HepG2 (cell line): ENCODE results near the gene IGF2. TPM values are rescaled to one million over a fixed set of nuclear protein-coding genes. Genes with fewer than 3 reads are reported as not detected.
A peak's percentile ranks its signal among the peaks of the same experiment; 100 is the strongest.

Experiments used
- HDAC2 ChIP-seq: sonication (generic); formaldehyde crosslinking; IDR thresholded peaks from 2 replicates; pipeline ENCODE4 v1.4.0; 2020; ENCODE audit warnings: missing genetic modification reagents
- JARID2 ChIP-seq: sonication (generic); formaldehyde crosslinking; IDR thresholded peaks from 2 replicates; pipeline ENCODE4 v1.8.1; 2023; ENCODE audit warnings: missing genetic modification reagents, inconsistent platforms; ENCODE audit not compliant: insufficient replicate concordance
- SUZ12 ChIP-seq: fragments of 150-350 bp; IDR thresholded peaks from 2 replicates; pipeline ENCODE4 v1.6.1; 2014; ENCODE audit warnings: low read depth, low read length
- YEATS2 ChIP-seq: sonication (generic); formaldehyde crosslinking; IDR thresholded peaks from 2 replicates; pipeline ENCODE4 v1.4.0; 2020; ENCODE audit warnings: missing genetic modification reagents, borderline replicate concordance
- ZNF230 ChIP-seq: sonication (generic); formaldehyde crosslinking; IDR thresholded peaks from 2 replicates; pipeline ENCODE4 v1.4.0; 2020; ENCODE audit warnings: mild to moderate bottlenecking, missing genetic modification reagents
- ZNF674 ChIP-seq: sonication (generic); formaldehyde crosslinking; IDR thresholded peaks from 2 replicates; pipeline ENCODE4 v1.5.0; 2020; ENCODE audit warnings: low read depth, mild to moderate bottlenecking, missing genetic modification reagents
- ZNF850 ChIP-seq: sonication (generic); formaldehyde crosslinking; conservative IDR thresholded peaks from 2 replicates; pipeline ENCODE4 v1.9.0; 2021; ENCODE audit warnings: mild to moderate bottlenecking, missing genetic modification reagents
- polyA plus RNA-seq, 8 experiments: library from polyadenylated mRNA; depleted of rRNA in 3 of 8; stranded (reverse) in 7 of 8; unstranded in 1 of 8; fragments of >200 nt; fragmentation: Illumina TruSeq in 4 of 8; extraction: Trizol in 4 of 8; gene quantifications; 2 replicates each; pipeline versions ENCODE4 v1.2.1 to v1.2.3, GENCODE V29; 2011 to 2016; ENCODE audit warnings: low read depth in 4 of 8, missing spikeins in 1 of 8, mixed read lengths in 1 of 8; ENCODE audit not compliant: insufficient read depth in 1 of 8
- total RNA-seq, 5 experiments: library from RNA; depleted of rRNA; stranded (reverse); fragments of >200 nt; fragmentation: Illumina TruSeq; extraction: Trizol; gene quantifications; 2 replicates each; pipeline ENCODE4 v1.2.3, GENCODE V29; 2016; ENCODE audit warnings: low read depth in 1 of 5
- TF ChIP-seq, protein P1 (sequence below): IDR thresholded peaks from 2 replicates; pipeline ENCODE4 v1.6.1; 2016
- TF ChIP-seq, protein P2 (sequence below): sonication (generic); formaldehyde crosslinking; IDR thresholded peaks from 2 replicates; pipeline ENCODE4 v1.5.1; 2020; ENCODE audit warnings: missing genetic modification reagents, mild to moderate bottlenecking, borderline replicate concordance
- TF ChIP-seq, protein P3 (sequence below): sonication (generic); formaldehyde crosslinking; IDR thresholded peaks from 2 replicates; pipeline ENCODE4 v1.4.0; 2020; ENCODE audit warnings: missing genetic modification reagents, borderline replicate concordance
- TF ChIP-seq, protein P4 (sequence below): sonication (generic); formaldehyde crosslinking; IDR thresholded peaks from 2 replicates; pipeline ENCODE4 v1.4.0; 2020; ENCODE audit warnings: mild to moderate bottlenecking, missing genetic modification reagents
- TF ChIP-seq, protein P5 (sequence below): sonication (generic); formaldehyde crosslinking; IDR thresholded peaks from 2 replicates; pipeline ENCODE4 v1.4.0; 2020; ENCODE audit warnings: missing genetic modification reagents
- TF ChIP-seq, protein P6 (sequence below): sonication (generic); formaldehyde crosslinking; IDR thresholded peaks from 2 replicates; pipeline ENCODE4 v1.5.1; 2020; ENCODE audit warnings: missing genetic modification reagents, mild to moderate bottlenecking, borderline replicate concordance

Gene IGF2
- total and polyA plus RNA-seq, 2 of the 13 experiments (the other 11 are each of a cell fraction or from before 2014, with no cell fraction given): 79.1 to 254 TPM

DNA sequence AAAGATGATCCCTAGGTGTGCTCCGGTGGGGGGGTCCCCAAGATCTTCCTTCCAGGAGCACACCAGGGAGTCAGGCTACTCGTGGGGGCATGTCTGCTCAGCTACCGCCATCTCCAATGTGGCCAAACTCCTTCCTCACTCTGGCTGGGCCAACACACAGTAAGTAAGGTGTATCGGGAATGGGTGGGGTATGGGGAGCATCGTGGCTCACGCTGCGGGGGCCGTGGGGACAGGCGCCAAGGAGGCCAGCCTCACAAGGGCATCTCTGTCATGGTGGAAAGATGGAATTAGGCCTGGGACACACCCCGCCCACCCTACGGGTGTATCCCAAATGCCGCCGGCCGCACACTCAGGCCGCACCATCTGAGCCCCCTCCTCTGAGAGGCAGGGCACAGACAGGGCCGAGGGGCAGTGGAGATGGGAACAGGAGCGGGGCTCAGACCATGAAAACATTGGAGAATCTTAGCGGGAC, 8.3 kb downstream of the IGF2 start (continued):
- TF ChIP-seq HDAC2 (CRISPR knock-in tag) (0 out of 2 replicates have a peak, but pooled peaks have one; percentile 31), JARID2 (CRISPR knock-in tag) (no peak), ZNF230 (CRISPR knock-in tag) (no peak), ZNF850 (CRISPR knock-in tag) (no peak), SUZ12 (no peak), ZNF674 (CRISPR knock-in tag) (no peak), YEATS2 (CRISPR knock-in tag) (peak; percentile 32; the same call in 1 of the 2 replicates)
- TF ChIP-seq, protein P1, sequence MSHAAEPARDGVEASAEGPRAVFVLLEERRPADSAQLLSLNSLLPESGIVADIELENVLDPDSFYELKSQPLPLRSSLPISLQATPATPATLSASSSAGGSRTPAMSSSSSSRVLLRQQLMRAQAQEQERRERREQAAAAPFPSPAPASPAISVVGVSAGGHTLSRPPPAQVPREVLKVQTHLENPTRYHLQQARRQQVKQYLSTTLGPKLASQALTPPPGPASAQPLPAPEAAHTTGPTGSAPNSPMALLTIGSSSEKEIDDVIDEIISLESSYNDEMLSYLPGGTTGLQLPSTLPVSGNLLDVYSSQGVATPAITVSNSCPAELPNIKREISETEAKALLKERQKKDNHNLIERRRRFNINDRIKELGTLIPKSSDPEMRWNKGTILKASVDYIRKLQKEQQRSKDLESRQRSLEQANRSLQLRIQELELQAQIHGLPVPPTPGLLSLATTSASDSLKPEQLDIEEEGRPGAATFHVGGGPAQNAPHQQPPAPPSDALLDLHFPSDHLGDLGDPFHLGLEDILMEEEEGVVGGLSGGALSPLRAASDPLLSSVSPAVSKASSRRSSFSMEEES: no peak
- TF ChIP-seq, protein P2, sequence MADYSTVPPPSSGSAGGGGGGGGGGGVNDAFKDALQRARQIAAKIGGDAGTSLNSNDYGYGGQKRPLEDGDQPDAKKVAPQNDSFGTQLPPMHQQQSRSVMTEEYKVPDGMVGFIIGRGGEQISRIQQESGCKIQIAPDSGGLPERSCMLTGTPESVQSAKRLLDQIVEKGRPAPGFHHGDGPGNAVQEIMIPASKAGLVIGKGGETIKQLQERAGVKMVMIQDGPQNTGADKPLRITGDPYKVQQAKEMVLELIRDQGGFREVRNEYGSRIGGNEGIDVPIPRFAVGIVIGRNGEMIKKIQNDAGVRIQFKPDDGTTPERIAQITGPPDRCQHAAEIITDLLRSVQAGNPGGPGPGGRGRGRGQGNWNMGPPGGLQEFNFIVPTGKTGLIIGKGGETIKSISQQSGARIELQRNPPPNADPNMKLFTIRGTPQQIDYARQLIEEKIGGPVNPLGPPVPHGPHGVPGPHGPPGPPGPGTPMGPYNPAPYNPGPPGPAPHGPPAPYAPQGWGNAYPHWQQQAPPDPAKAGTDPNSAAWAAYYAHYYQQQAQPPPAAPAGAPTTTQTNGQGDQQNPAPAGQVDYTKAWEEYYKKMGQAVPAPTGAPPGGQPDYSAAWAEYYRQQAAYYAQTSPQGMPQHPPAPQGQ: no peak
- TF ChIP-seq, protein P3, sequence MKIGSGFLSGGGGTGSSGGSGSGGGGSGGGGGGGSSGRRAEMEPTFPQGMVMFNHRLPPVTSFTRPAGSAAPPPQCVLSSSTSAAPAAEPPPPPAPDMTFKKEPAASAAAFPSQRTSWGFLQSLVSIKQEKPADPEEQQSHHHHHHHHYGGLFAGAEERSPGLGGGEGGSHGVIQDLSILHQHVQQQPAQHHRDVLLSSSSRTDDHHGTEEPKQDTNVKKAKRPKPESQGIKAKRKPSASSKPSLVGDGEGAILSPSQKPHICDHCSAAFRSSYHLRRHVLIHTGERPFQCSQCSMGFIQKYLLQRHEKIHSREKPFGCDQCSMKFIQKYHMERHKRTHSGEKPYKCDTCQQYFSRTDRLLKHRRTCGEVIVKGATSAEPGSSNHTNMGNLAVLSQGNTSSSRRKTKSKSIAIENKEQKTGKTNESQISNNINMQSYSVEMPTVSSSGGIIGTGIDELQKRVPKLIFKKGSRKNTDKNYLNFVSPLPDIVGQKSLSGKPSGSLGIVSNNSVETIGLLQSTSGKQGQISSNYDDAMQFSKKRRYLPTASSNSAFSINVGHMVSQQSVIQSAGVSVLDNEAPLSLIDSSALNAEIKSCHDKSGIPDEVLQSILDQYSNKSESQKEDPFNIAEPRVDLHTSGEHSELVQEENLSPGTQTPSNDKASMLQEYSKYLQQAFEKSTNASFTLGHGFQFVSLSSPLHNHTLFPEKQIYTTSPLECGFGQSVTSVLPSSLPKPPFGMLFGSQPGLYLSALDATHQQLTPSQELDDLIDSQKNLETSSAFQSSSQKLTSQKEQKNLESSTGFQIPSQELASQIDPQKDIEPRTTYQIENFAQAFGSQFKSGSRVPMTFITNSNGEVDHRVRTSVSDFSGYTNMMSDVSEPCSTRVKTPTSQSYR (CRISPR knock-in tag): no peak
- TF ChIP-seq, protein P4, sequence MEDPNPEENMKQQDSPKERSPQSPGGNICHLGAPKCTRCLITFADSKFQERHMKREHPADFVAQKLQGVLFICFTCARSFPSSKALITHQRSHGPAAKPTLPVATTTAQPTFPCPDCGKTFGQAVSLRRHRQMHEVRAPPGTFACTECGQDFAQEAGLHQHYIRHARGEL (CRISPR knock-in tag): no peak
- TF ChIP-seq, protein P5, sequence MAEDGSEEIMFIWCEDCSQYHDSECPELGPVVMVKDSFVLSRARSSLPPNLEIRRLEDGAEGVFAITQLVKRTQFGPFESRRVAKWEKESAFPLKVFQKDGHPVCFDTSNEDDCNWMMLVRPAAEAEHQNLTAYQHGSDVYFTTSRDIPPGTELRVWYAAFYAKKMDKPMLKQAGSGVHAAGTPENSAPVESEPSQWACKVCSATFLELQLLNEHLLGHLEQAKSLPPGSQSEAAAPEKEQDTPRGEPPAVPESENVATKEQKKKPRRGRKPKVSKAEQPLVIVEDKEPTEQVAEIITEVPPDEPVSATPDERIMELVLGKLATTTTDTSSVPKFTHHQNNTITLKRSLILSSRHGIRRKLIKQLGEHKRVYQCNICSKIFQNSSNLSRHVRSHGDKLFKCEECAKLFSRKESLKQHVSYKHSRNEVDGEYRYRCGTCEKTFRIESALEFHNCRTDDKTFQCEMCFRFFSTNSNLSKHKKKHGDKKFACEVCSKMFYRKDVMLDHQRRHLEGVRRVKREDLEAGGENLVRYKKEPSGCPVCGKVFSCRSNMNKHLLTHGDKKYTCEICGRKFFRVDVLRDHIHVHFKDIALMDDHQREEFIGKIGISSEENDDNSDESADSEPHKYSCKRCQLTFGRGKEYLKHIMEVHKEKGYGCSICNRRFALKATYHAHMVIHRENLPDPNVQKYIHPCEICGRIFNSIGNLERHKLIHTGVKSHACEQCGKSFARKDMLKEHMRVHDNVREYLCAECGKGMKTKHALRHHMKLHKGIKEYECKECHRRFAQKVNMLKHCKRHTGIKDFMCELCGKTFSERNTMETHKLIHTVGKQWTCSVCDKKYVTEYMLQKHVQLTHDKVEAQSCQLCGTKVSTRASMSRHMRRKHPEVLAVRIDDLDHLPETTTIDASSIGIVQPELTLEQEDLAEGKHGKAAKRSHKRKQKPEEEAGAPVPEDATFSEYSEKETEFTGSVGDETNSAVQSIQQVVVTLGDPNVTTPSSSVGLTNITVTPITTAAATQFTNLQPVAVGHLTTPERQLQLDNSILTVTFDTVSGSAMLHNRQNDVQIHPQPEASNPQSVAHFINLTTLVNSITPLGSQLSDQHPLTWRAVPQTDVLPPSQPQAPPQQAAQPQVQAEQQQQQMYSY: no peak
- TF ChIP-seq, protein P6, sequence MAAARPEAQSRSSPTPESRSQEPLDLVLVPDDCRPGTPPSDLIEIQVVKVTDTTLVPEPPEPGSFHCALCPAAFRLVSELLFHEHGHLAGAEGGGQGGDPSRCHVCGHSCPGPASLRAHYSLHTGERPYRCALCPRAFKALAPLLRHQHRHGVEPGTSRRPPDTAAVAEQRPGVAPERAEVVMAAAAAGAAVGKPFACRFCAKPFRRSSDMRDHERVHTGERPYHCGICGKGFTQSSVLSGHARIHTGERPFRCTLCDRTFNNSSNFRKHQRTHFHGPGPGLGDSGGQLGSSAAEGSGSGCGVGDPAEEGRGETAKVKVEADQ (CRISPR knock-in tag): no peak
